B cell (primary cell): ENCODE results near the gene ITPKC. TPM values are rescaled to one million over a fixed set of nuclear protein-coding genes. Genes with fewer than 3 reads are reported as not detected.

Experiments
- ATAC-seq: fragments of 200-7000 bp; cut with Tn5 transposase; one replicate; pipeline ENCODE4 v1.10.0; 2021; ENCODE audit warnings: low read depth, mild to moderate bottlenecking, moderate number of reproducible peaks, moderate library complexity
- CTCF ChIA-PET: fragments of 350-600 bp; sonication (Branson Sonifier 250); formaldehyde crosslinking; loops from one replicate; lab custom pipeline; 2021; ENCODE audit warnings: antibody characterized with exemption, inconsistent platforms; lab: Charles Lee
- POLR2A ChIA-PET: fragments of 350-600 bp; sonication (Branson Sonifier 250); formaldehyde crosslinking; loops from one replicate; lab custom pipeline; 2021; ENCODE audit warnings: antibody characterized with exemption; lab: Charles Lee
- DNase-seq: peaks from one replicate; pipeline ENCODE4 v3.0.0; 2013
- H2AFZ ChIP-seq: 2 replicates; pipeline ENCODE4 v1.6.1; 2012; ENCODE audit warnings: mild to moderate bottlenecking, low read depth, low read length; ENCODE audit not compliant: insufficient read depth, poor library complexity, severe bottlenecking
- H3K27ac ChIP-seq, 2 donors: 1 replicate in 1 of 2; 2 replicates in 1 of 2; pipeline ENCODE4 v1.5.1; 2012 to 2013; ENCODE audit warnings: low read length in 2 of 2, mild to moderate bottlenecking in 2 of 2, moderate library complexity in 1 of 2
- H3K27me3 ChIP-seq, 4 experiments: fragments of 200-600 bp in 1 of 4; sonication (generic) in 1 of 4; replicated peaks in 1 of 4; 1 replicate in 2 of 4; 2 replicates in 2 of 4; pipeline versions ENCODE4 v1.6.1 to v1.7.0; 2013 to 2016; ENCODE audit warnings: low read length in 3 of 4, mild to moderate bottlenecking in 2 of 4, mixed read lengths in 1 of 4, moderate library complexity in 1 of 4; ENCODE audit not compliant: insufficient read depth in 4 of 4, control insufficient read depth in 3 of 4; ENCODE audit errors: control extremely low read depth in 1 of 4
- H3K36me3 ChIP-seq, 2 experiments: replicated peaks in 1 of 2; 1 replicate in 1 of 2; 2 replicates in 1 of 2; pipeline versions ENCODE4 v1.6.1 to v1.7.1; 2013; ENCODE audit warnings: low read length in 1 of 2; ENCODE audit not compliant: insufficient read depth in 2 of 2, control insufficient read depth in 1 of 2; ENCODE audit errors: control extremely low read depth in 1 of 2, extremely low read depth in 1 of 2
- H3K4me1 ChIP-seq, 2 donors: fragments of 200-600 bp in 1 of 2; sonication (generic) in 1 of 2; 1 replicate in 1 of 2; 2 replicates in 1 of 2; pipeline versions ENCODE4 v1.5.1 to v1.6.1; 2013 to 2017; ENCODE audit warnings: low read length in 2 of 2; ENCODE audit not compliant: control insufficient read depth in 2 of 2, insufficient read depth in 2 of 2
- H3K4me2 ChIP-seq: replicated peaks from 2 replicates; pipeline ENCODE3; 2012; ENCODE audit warnings: mild to moderate bottlenecking, low read depth, low read length; ENCODE audit not compliant: poor library complexity, severe bottlenecking
- H3K4me3 ChIP-seq, 5 experiments: fragments of 200-600 bp in 1 of 5; sonication (generic) in 1 of 5; 1 replicate in 3 of 5; 2 replicates in 2 of 5; pipeline versions ENCODE4 v1.5.1 to v1.7.0; 2011 to 2016; ENCODE audit warnings: low read length in 4 of 5, mild to moderate bottlenecking in 4 of 5, low read depth in 2 of 5, control low read depth in 1 of 5, moderate library complexity in 1 of 5; ENCODE audit not compliant: insufficient read depth in 1 of 5; ENCODE audit errors: control extremely low read depth in 1 of 5, extremely low read depth in 1 of 5
- H3K79me2 ChIP-seq: fragments of 200-600 bp; sonication (generic); one replicate; pipeline ENCODE4 v1.6.0; 2016; ENCODE audit warnings: low read length; ENCODE audit not compliant: control insufficient read depth, insufficient read depth
- H3K9ac ChIP-seq: fragments of 200-600 bp; sonication (generic); 2 replicates; pipeline ENCODE4 v1.6.1; 2017; ENCODE audit warnings: mild to moderate bottlenecking, low read length, moderate library complexity
- H3K9me3 ChIP-seq, 3 donors: one replicate each; pipeline versions ENCODE4 v1.6.1 to v1.7.1; 2013; ENCODE audit warnings: low read length in 2 of 3; ENCODE audit not compliant: control insufficient read depth in 2 of 3, insufficient read depth in 1 of 3; ENCODE audit errors: control extremely low read depth in 1 of 3
- H4K20me1 ChIP-seq: 2 replicates; pipeline ENCODE4 v1.6.0; 2012; ENCODE audit warnings: mild to moderate bottlenecking, low read length; ENCODE audit not compliant: insufficient read depth, control insufficient read depth, poor library complexity, severe bottlenecking
- H3K27ac Mint-ChIP-seq: one replicate; pipeline ENCODE4 v1.8.0; 2021; ENCODE audit warnings: mixed read lengths
- H3K27me3 Mint-ChIP-seq: one replicate; pipeline ENCODE4 v1.8.0; 2021; ENCODE audit warnings: mixed read lengths
- H3K4me1 Mint-ChIP-seq: one replicate; pipeline ENCODE4 v1.8.0; 2021; ENCODE audit warnings: mixed read lengths
- H3K4me3 Mint-ChIP-seq: one replicate; pipeline ENCODE4 v1.8.0; 2021; ENCODE audit warnings: mixed read lengths
- H3K9me3 Mint-ChIP-seq: one replicate; pipeline ENCODE4 v1.8.0; 2022; ENCODE audit warnings: mixed read lengths; ENCODE audit not compliant: insufficient read depth
- CTCF ChIP-seq: fragments of 200-600 bp; IDR thresholded peaks from one replicate; pipeline ENCODE4 v1.8.0; 2022; ENCODE audit warnings: antibody characterized with exemption, mild to moderate bottlenecking
- EZH2 ChIP-seq: IDR thresholded peaks from 2 replicates; pipeline ENCODE4 v1.6.1; 2012; ENCODE audit warnings: borderline replicate concordance, low read depth, mild to moderate bottlenecking, moderate library complexity, low read length; ENCODE audit not compliant: insufficient read depth, poor library complexity, severe bottlenecking
- WGBS: methylation state at CpG from one replicate; pipeline ENCODE4 v1.1.5; 2013; ENCODE audit warnings: missing lambda C conversion rate; ENCODE audit not compliant: insufficient coverage; 5-methylcytosine and 5-hydroxymethylcytosine counted together
- intact Hi-C: fragments of 100-400 bp; cut with micrococcal nuclease; formaldehyde crosslinking; loops from one replicate; pipeline ENCODE4 v1.10.0; 2022
- polyA plus RNA-seq: library from polyadenylated mRNA; depleted of rRNA; stranded (reverse); fragments of >200 nt; gene quantifications from 2 replicates; pipeline ENCODE4 v1.2.3, GENCODE V29; 2012
- total RNA-seq, 2 donors: library from RNA; stranded (reverse); fragments of 120-200 nt in 1 of 2; gene quantifications; 1 replicate in 1 of 2; 2 replicates in 1 of 2; pipeline versions ENCODE4 v1.2.3 to v1.2.4, GENCODE V29; 2013 to 2022

Gene ITPKC
- total and polyA plus RNA-seq, 2 donors (not counting 1 experiment from before 2014, with no cell fraction given) = 8.7 to 16.0 TPM

- WGBS = 94% methylated on average over 14 of the region's 14 CpGs
- no peak overlapping the region for H2AFZ ChIP-seq
- ATAC-seq = no peak
- H3K9ac ChIP-seq = no peak overlapping the region
- H3K79me2 ChIP-seq = no peaks in the 10 kb centered on the region
- H3K27me3 ChIP-seq = no peaks in the 10 kb centered on the region
- TF ChIP-seq CTCF (no peak), EZH2 (no peak)
- H3K4me3 ChIP-seq = no peak overlapping the region
- H3K27ac Mint-ChIP-seq = no peak overlapping the region
- H3K27me3 Mint-ChIP-seq = no peaks in the 10 kb centered on the region
- H3K27ac ChIP-seq = no peak overlapping the region
- no peak overlapping the region for H3K4me3 Mint-ChIP-seq
- intact Hi-C loops = no loop called here
- H3K9me3 ChIP-seq = peaks cover 0 to 2% (median 0%) of the 10 kb centered on the region in 3 donors
- H3K4me1 ChIP-seq = peaks cover 7 to 10% of the 10 kb centered on the region in 2 donors
- no peak for DNase-seq
- no peaks in the 10 kb centered on the region for H4K20me1 ChIP-seq
- POLR2A ChIA-PET = no interaction called here
- CTCF ChIA-PET = interaction anchor here (0.6 kb wide), 1 partner anchor 85 kb away, joined by 3 read pairs; no protein-coding TSS in a partner anchor
- H3K4me1 Mint-ChIP-seq = peaks cover 14% of the 10 kb centered on the region
- H3K36me3 ChIP-seq = peaks cover 2 to 19% of the 10 kb centered on the region in 2 experiments
- no peak overlapping the region for H3K4me2 ChIP-seq
- peaks cover 2% of the 10 kb centered on the region for H3K9me3 Mint-ChIP-seq
Observed at GRCh38 chr19:40667602-40668001, 49.3 kb upstream of the ITPKC start.

GRCh38 chr19:40668991-40669614 lies 47.8 kb upstream of the ITPKC start:
- Mint-ChIP-seq H3K4me1 (peaks cover 2% of the 10 kb centered on the region), H3K9me3 (peaks cover 2% of the 10 kb centered on the region), H3K27ac (no peak overlapping the region), H3K4me3 (no peak overlapping the region), H3K27me3 (no peaks in the 10 kb centered on the region)
- Histone ChIP-seq H3K4me3 (no peak overlapping the region), H3K79me2 (no peaks in the 10 kb centered on the region), H3K27me3 (no peaks in the 10 kb centered on the region), H3K36me3 (peaks cover 2 to 33% of the 10 kb centered on the region in 2 experiments), H4K20me1 (no peaks in the 10 kb centered on the region), H3K4me1 (no peaks in the 10 kb centered on the region), H3K27ac (no peak overlapping the region), H3K9ac (no peak overlapping the region), H3K4me2 (no peak overlapping the region), H3K9me3 (peaks cover 0 to 2% (median 0%) of the 10 kb centered on the region in 3 donors), H2AFZ (no peak overlapping the region)
- ChIA-PET POLR2A (no interaction called here), CTCF (no interaction called here)
- ATAC-seq (no peak), DNase-seq (no peak)
- WGBS = 93% methylated on average over 7 of the region's 7 CpGs
- intact Hi-C loops = no loop called here
- TF ChIP-seq EZH2 = no peak
- no peak for TF ChIP-seq CTCF
